GM12878 (cell line): ENCODE results near the gene PGBD5.

Source experiments
- CBX5 ChIP-seq: sonication (generic); IDR thresholded peaks from 2 replicates; pipeline ENCODE4 v1.6.1; 2016; ENCODE audit warnings: low read depth, moderate library complexity, mild to moderate bottlenecking, inconsistent platforms
- CEBPB ChIP-seq, 2 experiments: fragments of 150-350 bp in 1 of 2; IDR thresholded peaks; 2 replicates each; pipeline ENCODE4 v1.6.1; 2012 to 2014; ENCODE audit warnings: low read depth in 2 of 2, low read length in 2 of 2, borderline replicate concordance in 1 of 2, inconsistent platforms in 1 of 2
- CHD2 ChIP-seq: IDR thresholded peaks from 2 replicates; pipeline ENCODE4 v1.6.1; 2011; ENCODE audit warnings: low read depth, low read length, improper control_type of control experiment, borderline replicate concordance
- CREB1 ChIP-seq: IDR thresholded peaks from 2 replicates; pipeline ENCODE4 v1.6.1; 2012; ENCODE audit warnings: low read depth, mild to moderate bottlenecking, inconsistent platforms
- EP300 ChIP-seq, 2 experiments: fragments of 150-350 bp in 1 of 2; IDR thresholded peaks; 2 replicates each; pipeline ENCODE4 v1.6.1; 2011 to 2012; ENCODE audit warnings: low read depth in 2 of 2, low read length in 2 of 2, borderline replicate concordance in 1 of 2, improper control_type of control experiment in 1 of 2, inconsistent platforms in 1 of 2; ENCODE audit not compliant: control insufficient read depth in 1 of 2
- FOXK2 ChIP-seq: fragments of 450-650 bp; IDR thresholded peaks from 2 replicates; pipeline ENCODE4 v1.6.1; 2017; ENCODE audit warnings: mild to moderate bottlenecking, moderate library complexity
- KDM1A ChIP-seq: fragments of 200-600 bp; sonication (generic); IDR thresholded peaks from 2 replicates; pipeline ENCODE4 v1.6.1; 2016; ENCODE audit warnings: borderline replicate concordance
- NFYB ChIP-seq: IDR thresholded peaks from 2 replicates; pipeline ENCODE4 v1.6.1; 2011; ENCODE audit warnings: low read depth, mild to moderate bottlenecking, low read length, improper control_type of control experiment, moderate library complexity; ENCODE audit not compliant: insufficient read depth
- NRF1 ChIP-seq: conservative IDR thresholded peaks from 2 replicates; pipeline ENCODE4 v1.6.1; 2011; ENCODE audit warnings: mild to moderate bottlenecking, low read depth, low read length, improper control_type of control experiment
- PAX5 ChIP-seq: IDR thresholded peaks from 2 replicates; pipeline ENCODE4 v1.6.1; 2011; ENCODE audit warnings: low read depth, low read length, borderline replicate concordance
- SMAD1 ChIP-seq: fragments of 450-650 bp; IDR thresholded peaks from 2 replicates; pipeline ENCODE4 v1.6.1; 2018; ENCODE audit warnings: mild to moderate bottlenecking, low read depth; ENCODE audit not compliant: partially characterized antibody
- SUZ12 ChIP-seq: fragments of 200-600 bp; sonication (generic); IDR thresholded peaks from one replicate; pipeline ENCODE4 v1.6.1; 2018; ENCODE audit warnings: antibody characterized with exemption, mild to moderate bottlenecking; ENCODE audit not compliant: unreplicated experiment
- USF1 ChIP-seq: IDR thresholded peaks from 2 replicates; pipeline ENCODE4 v1.6.1; 2011; ENCODE audit warnings: borderline replicate concordance, low read depth, mild to moderate bottlenecking, moderate library complexity, mixed read lengths, low read length; ENCODE audit not compliant: insufficient read depth; ENCODE audit errors: extremely low read length
- TF ChIP-seq, protein P1 (sequence below), 3 experiments: IDR thresholded peaks in 2 of 3; conservative IDR thresholded peaks in 1 of 3; 2 replicates each; pipeline ENCODE4 v1.5.1; 2011; ENCODE audit warnings: low read depth in 3 of 3, low read length in 3 of 3, mild to moderate bottlenecking in 3 of 3, control low read depth in 2 of 3, moderate library complexity in 2 of 3, inconsistent platforms in 1 of 3, mixed read lengths in 1 of 3; ENCODE audit not compliant: control insufficient read depth in 2 of 3, insufficient read depth in 1 of 3; ENCODE audit errors: extremely low read depth in 1 of 3

- TF ChIP-seq PAX5 (no peak), EP300 (IDR thresholded peaks at IDR 0.05; ENCODE audit: borderline replicate concordance in 1 of 2, control insufficient read depth in 1 of 2, low read depth in 2 of 2, low read length in 2 of 2) (no peak), USF1 (no peak), CHD2 (no peak), KDM1A (no peak), CBX5 (no peak), NRF1 (no peak), CEBPB (IDR thresholded peaks at IDR 0.05; ENCODE audit: borderline replicate concordance in 1 of 2, low read depth in 2 of 2, low read length in 2 of 2) (no peak), CREB1 (no peak), NFYB (no peak), SMAD1 (no peak), SUZ12 (no peak), FOXK2 (no peak)
- TF ChIP-seq, protein P1, sequence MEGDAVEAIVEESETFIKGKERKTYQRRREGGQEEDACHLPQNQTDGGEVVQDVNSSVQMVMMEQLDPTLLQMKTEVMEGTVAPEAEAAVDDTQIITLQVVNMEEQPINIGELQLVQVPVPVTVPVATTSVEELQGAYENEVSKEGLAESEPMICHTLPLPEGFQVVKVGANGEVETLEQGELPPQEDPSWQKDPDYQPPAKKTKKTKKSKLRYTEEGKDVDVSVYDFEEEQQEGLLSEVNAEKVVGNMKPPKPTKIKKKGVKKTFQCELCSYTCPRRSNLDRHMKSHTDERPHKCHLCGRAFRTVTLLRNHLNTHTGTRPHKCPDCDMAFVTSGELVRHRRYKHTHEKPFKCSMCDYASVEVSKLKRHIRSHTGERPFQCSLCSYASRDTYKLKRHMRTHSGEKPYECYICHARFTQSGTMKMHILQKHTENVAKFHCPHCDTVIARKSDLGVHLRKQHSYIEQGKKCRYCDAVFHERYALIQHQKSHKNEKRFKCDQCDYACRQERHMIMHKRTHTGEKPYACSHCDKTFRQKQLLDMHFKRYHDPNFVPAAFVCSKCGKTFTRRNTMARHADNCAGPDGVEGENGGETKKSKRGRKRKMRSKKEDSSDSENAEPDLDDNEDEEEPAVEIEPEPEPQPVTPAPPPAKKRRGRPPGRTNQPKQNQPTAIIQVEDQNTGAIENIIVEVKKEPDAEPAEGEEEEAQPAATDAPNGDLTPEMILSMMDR (IDR thresholded peaks at IDR 0.05 in 2 of 3, conservative IDR thresholded peaks at IDR 0.05 in 1 of 3; ENCODE audit: control insufficient read depth in 2 of 3, extremely low read depth in 1 of 3, insufficient read depth in 1 of 3, low read depth in 3 of 3, low read length in 3 of 3), result no peak
These were observed 40.2 kb downstream of the PGBD5 start for GRCh38 chr1:230385930-230386329.
